Measurements from ENCODE around the gene ARG2. TPM values are rescaled to one million over a fixed set of nuclear protein-coding genes. Genes with fewer than 3 reads are reported as not detected.

ARG2 gene
- total and polyA plus RNA-seq, 9 of the 15 experiments (the other 6 are each of a cell fraction or from before 2014, with no cell fraction given): 6.2 to 75.0 (median 17.8) TPM

DNA sequence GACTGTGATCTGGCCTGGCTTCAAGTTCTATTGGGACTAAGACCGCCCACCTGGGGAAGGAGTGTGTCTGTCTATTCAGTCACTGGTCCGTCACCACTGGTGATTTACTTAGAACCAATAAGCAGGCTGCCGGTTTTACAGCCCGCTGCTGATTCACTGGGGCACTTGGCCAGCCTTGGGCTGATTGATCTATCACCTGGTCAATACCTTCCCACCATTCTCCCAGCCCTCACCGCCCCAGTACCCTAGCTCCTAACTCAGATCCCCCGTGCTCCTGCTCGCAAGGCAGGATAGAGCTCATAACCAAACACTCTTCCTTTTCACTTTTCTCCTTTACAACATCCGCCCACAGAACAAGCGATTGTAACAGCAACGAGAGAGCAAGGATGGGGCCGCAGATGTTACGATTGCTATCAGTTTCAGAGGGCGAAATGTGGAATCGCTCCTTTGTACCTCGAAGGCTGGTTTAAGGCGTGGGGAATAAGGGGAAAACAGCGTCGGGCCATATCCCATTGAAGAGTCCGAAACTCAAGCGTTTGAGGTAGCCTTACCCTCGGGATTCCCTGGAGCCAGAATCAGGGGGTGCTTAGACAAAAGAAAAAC, 75.2 kb downstream of the ARG2 start (continued):
- TF ChIP-seq POLR2B (IDR thresholded peaks at IDR 0.05; ENCODE audit: low read depth, partially characterized antibody): peak; percentile 60
- TF ChIP-seq ZBTB33 (CRISPR knock-in tag; IDR thresholded peaks at IDR 0.05): no peak
- TF ChIP-seq, protein P1, sequence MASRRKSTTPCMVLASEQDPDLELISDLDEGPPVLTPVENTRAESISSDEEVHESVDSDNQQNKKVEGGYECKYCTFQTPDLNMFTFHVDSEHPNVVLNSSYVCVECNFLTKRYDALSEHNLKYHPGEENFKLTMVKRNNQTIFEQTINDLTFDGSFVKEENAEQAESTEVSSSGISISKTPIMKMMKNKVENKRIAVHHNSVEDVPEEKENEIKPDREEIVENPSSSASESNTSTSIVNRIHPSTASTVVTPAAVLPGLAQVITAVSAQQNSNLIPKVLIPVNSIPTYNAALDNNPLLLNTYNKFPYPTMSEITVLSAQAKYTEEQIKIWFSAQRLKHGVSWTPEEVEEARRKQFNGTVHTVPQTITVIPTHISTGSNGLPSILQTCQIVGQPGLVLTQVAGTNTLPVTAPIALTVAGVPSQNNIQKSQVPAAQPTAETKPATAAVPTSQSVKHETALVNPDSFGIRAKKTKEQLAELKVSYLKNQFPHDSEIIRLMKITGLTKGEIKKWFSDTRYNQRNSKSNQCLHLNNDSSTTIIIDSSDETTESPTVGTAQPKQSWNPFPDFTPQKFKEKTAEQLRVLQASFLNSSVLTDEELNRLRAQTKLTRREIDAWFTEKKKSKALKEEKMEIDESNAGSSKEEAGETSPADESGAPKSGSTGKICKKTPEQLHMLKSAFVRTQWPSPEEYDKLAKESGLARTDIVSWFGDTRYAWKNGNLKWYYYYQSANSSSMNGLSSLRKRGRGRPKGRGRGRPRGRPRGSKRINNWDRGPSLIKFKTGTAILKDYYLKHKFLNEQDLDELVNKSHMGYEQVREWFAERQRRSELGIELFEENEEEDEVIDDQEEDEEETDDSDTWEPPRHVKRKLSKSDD (conservative IDR thresholded peaks at IDR 0.05; ENCODE audit: low read length): no peak
- TF ChIP-seq ZNF143 (CRISPR knock-in tag; IDR thresholded peaks at IDR 0.05): no peak
- TF ChIP-seq, protein P2, sequence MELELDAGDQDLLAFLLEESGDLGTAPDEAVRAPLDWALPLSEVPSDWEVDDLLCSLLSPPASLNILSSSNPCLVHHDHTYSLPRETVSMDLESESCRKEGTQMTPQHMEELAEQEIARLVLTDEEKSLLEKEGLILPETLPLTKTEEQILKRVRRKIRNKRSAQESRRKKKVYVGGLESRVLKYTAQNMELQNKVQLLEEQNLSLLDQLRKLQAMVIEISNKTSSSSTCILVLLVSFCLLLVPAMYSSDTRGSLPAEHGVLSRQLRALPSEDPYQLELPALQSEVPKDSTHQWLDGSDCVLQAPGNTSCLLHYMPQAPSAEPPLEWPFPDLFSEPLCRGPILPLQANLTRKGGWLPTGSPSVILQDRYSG (tag; conservative IDR thresholded peaks at IDR 0.05; ENCODE audit: low read depth): no peak
- no peak for TF ChIP-seq HNRNPL (IDR thresholded peaks at IDR 0.05; ENCODE audit: low read depth, low read length)
- TF ChIP-seq, protein P3, sequence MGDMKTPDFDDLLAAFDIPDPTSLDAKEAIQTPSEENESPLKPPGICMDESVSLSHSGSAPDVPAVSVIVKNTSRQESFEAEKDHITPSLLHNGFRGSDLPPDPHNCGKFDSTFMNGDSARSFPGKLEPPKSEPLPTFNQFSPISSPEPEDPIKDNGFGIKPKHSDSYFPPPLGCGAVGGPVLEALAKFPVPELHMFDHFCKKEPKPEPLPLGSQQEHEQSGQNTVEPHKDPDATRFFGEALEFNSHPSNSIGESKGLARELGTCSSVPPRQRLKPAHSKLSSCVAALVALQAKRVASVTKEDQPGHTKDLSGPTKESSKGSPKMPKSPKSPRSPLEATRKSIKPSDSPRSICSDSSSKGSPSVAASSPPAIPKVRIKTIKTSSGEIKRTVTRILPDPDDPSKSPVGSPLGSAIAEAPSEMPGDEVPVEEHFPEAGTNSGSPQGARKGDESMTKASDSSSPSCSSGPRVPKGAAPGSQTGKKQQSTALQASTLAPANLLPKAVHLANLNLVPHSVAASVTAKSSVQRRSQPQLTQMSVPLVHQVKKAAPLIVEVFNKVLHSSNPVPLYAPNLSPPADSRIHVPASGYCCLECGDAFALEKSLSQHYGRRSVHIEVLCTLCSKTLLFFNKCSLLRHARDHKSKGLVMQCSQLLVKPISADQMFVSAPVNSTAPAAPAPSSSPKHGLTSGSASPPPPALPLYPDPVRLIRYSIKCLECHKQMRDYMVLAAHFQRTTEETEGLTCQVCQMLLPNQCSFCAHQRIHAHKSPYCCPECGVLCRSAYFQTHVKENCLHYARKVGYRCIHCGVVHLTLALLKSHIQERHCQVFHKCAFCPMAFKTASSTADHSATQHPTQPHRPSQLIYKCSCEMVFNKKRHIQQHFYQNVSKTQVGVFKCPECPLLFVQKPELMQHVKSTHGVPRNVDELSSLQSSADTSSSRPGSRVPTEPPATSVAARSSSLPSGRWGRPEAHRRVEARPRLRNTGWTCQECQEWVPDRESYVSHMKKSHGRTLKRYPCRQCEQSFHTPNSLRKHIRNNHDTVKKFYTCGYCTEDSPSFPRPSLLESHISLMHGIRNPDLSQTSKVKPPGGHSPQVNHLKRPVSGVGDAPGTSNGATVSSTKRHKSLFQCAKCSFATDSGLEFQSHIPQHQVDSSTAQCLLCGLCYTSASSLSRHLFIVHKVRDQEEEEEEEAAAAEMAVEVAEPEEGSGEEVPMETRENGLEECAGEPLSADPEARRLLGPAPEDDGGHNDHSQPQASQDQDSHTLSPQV (IDR thresholded peaks at IDR 0.05): no peak
- TF ChIP-seq ZNF668 (CRISPR knock-in tag; IDR thresholded peaks at IDR 0.05): no peak
- no peak for TF ChIP-seq CHD1 (IDR thresholded peaks at IDR 0.05; ENCODE audit: low read length)
- TF ChIP-seq TCFL5 (CRISPR knock-in tag; conservative IDR thresholded peaks at IDR 0.05): no peak
- no peak for TF ChIP-seq ZNF12 (CRISPR knock-in tag; IDR thresholded peaks at IDR 0.05)
- TF ChIP-seq, protein P4, sequence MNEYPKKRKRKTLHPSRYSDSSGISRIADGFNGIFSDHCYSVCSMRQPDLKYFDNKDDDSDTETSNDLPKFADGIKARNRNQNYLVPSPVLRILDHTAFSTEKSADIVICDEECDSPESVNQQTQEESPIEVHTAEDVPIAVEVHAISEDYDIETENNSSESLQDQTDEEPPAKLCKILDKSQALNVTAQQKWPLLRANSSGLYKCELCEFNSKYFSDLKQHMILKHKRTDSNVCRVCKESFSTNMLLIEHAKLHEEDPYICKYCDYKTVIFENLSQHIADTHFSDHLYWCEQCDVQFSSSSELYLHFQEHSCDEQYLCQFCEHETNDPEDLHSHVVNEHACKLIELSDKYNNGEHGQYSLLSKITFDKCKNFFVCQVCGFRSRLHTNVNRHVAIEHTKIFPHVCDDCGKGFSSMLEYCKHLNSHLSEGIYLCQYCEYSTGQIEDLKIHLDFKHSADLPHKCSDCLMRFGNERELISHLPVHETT (CRISPR knock-in tag; conservative IDR thresholded peaks at IDR 0.05 in 1 of 2, IDR thresholded peaks at IDR 0.05 in 1 of 2): no peak
- no peak for TF ChIP-seq FOXA3 (CRISPR knock-in tag; conservative IDR thresholded peaks at IDR 0.05 in 1 of 2, IDR thresholded peaks at IDR 0.05 in 1 of 2)
- no peak for TF ChIP-seq HNRNPUL1 (IDR thresholded peaks at IDR 0.05; ENCODE audit: low read length)
- TF ChIP-seq ZKSCAN1 (IDR thresholded peaks at IDR 0.05; ENCODE audit: low read depth, low read length): no peak
- TF ChIP-seq JUNB (CRISPR knock-in tag; conservative IDR thresholded peaks at IDR 0.05): no peak
